MM.1S (cell line): Measurements from ENCODE around the gene NAIP.
"Not testable (repeated sequence)": the region's sequence is repeated elsewhere in the genome, so short reads cannot be mapped to it uniquely, and the experiment has no call there.

Experiments
- CTCF ChIP-seq: fragments of 300-600 bp; sonication (generic); IDR thresholded peaks from 2 replicates; pipeline ENCODE4 v1.5.1; 2016; ENCODE audit warnings: antibody characterized with exemption, low read length, mixed read lengths
- EZH2phosphoT487 ChIP-seq: fragments of 300-600 bp; sonication (generic); IDR thresholded peaks from 2 replicates; pipeline ENCODE4 v1.6.1; 2018; ENCODE audit warnings: antibody characterized with exemption, low read length

DNA sequence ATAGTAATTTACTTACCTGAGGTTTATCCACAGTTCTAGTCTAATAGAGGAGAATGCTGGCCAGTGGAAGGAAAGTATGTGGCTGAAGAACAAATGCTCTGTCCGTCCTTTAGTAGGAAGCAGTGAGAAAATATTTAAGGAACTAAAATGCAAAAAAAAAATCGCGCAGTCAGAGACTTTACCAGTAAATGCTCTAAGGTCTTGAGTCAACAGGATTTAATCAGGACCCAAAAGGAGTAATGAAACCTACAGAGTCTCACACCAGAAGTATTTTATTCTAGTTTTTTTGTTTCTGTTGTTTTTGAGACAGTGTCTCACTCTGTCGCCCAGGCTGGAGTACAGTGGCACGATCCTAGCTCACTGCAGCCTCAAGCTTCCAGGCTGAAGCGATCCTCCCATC, 4.5 kb downstream of the NAIP start:
- not testable (repeated sequence) for TF ChIP-seq CTCF, EZH2phosphoT487
